GM19238 (cell line): ENCODE results near the gene EIF3M.
"Not testable (repeated sequence)": the region's sequence is repeated elsewhere in the genome, so short reads cannot be mapped to it uniquely, and the experiment has no call there.

Source experiments
- DNase-seq: peaks from one replicate; pipeline ENCODE4 v3.0.0; 2011; ENCODE audit warnings: low spot score; ENCODE audit not compliant: insufficient read length

Gene EIF3M

DNA sequence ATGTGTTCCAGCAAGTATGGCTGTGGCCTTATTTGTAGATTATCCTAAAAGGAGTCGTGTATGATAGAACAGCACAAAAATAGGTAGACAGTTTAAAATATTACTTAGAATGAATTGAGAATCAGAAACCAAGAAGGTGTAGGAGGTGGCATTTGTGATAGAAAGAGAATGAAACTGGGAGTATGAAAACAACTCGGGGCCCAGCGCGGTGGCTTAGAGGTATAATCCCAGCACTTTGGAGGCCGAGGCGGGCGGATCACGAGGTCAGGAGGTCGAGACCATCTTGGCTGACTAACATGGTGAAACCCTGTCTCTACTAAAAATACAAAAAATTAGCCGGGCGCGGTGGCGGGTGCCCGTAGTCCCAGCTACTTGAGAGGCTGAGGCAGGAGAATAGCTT is 12.5 kb downstream of the EIF3M start:
- DNase-seq = not testable (repeated sequence)

GRCh38 chr11:32597921-32598320 is 14.3 kb downstream of the EIF3M start:
- no peak for DNase-seq

DNA sequence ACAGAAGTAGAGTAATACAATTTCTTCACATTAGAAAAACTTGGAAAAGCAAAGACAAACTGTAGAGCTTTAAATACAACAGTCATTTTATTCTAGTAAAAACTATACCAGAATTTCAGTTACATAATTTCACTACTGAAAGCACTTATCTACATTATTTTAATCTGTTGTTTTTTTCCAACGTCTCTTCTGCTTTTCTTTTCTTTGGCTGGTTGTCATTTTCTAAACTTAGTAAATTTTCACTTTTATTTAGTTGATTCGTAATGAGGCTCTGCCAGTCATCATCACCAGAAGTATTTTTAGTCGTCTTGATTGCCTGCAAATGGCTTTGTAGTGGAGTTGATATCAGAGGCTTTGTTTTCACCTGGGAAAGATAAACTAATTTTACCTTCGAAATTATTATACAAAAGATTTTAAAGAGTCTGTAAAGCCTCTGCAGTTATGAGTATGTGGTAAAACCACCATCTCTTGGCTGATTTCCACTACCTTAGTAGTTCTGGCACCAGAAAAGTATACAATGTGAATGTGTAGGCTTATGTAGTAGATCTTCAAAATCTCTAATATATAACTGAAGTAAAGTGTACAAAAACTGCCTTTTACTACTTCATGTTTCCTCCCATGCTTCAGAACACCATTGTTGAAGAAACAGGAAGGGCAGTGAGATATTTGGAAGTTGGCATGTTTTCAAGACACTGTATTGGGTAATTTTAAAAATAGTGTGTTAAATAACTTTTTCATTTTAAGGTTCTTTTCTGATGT is 19.2 kb downstream of the EIF3M start:
- no peak for DNase-seq

GRCh38 chr11:32606220-32606619 is 22.6 kb downstream of the EIF3M start:
- DNase-seq = no peak

DNA sequence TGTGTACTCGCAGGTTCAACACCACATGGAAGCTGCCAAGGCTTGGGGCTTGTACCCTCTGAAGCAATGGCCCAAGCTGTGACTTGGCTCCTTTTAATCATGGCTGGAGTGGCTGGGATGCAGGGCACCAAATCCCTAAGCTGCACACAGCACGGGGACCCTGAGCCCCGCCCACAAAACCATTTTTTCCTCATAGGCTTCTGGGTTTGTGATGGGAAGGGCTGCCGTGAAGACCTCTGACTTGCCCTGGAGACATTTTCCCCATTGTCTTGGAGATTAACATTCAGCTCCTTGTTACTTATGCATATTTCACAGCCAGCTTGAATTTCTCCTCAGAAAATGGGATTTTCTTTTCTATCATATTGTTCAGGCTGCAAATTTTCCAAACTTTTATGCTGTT is 25.2 kb downstream of the EIF3M start:
- DNase-seq = not testable (repeated sequence)

DNA sequence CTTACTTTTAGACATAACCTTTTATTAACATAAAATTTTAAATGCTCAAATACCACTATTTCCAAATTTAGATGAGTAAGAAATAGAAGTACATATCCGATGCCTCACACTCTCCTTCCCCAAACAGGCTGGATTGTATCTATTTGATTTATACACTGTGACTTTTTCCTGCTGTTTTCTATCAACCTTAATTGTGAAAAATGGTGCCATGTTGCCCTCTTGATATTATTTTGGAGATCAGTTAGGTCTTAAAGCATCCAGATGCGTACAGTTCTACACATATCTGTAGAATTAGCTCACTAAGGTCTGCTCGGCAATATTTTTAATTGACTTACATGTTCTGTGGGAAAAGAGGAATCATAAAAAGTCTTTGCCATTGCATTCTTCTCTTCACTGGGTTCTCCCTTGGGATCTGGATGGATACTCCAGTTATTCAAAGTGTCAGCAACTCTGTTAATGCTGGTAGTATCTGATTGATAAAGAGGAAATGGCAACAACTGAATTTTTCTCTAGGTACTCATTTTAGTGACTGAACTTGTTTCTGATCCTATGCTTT is 27.2 kb downstream of the EIF3M start:
- DNase-seq = no peak

- no peak for DNase-seq
Measured at GRCh38 chr11:32613500-32614151, 30.0 kb downstream of the EIF3M start.

DNA sequence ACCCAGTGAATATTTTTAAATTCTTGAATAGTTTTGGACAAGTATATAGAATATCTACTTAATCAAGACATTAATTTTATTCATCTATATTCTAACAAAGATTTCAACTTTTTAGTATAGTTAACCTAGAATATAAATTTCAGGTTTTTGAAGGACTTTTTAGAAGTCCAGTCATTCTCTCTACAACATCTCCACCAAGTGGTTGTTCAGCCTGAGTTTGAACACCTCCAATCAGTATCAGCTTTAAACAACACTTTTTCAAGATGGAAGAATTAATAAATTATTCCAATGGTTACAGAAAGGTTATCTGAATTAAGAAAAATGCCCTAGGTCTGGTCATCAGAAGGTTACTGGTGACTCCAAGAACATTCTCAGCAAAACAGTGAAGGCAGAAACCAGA is 31.8 kb downstream of the EIF3M start:
- no peak for DNase-seq

GRCh38 chr11:32616903-32617302 is 33.3 kb downstream of the EIF3M start:
- DNase-seq = no peak

- no peak for DNase-seq
Measured at GRCh38 chr11:32630844-32631243, 47.2 kb downstream of the EIF3M start.

GRCh38 chr11:32635819-32636218 is 52.2 kb downstream of the EIF3M start:
- no peak for DNase-seq

DNA sequence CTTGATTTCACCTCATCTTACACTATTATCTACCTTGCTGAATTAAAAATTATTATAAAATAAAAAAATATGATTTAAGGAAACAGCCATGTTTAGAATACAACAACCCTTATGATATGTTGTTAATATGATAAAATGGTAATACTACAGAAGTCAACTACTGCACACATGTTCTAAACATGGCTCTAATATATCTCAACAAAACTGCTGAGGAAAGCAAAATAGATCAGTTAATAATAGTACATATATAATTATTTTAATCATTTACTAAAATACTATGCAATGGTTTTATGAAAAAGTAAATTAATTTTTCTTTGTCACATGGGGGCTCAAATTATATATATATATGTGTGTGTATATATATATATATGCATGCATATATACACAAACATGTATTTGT is 57.7 kb downstream of the EIF3M start:
- DNase-seq = no peak

- no peak for DNase-seq
Measured at GRCh38 chr11:32643526-32643925, 59.9 kb downstream of the EIF3M start.
